Smooth muscle cell (in vitro differentiated cells): Measurements from ENCODE around the gene MYL10. TPM values are rescaled to one million over a fixed set of nuclear protein-coding genes. Genes with fewer than 3 reads are reported as not detected.

Experiments
- DNase-seq: peaks from one replicate; lab custom pipeline; 2025; ENCODE audit not compliant: unreplicated experiment; lab: John Stamatoyannopoulos, UW
- H2AFZ ChIP-seq: fragments of 200-600 bp; sonication (generic); 2 replicates; pipeline ENCODE4 v1.6.0; 2016; ENCODE audit warnings: antibody characterized with exemption, low read depth, mild to moderate bottlenecking
- H3F3A ChIP-seq: fragments of 200-600 bp; sonication (generic); 2 replicates; pipeline ENCODE4 v1.6.0; 2017; ENCODE audit warnings: antibody characterized with exemption, low read depth
- H3K27ac ChIP-seq: fragments of 200-600 bp; sonication (generic); 2 replicates; pipeline ENCODE4 v1.5.1; 2016; ENCODE audit warnings: low read depth, mild to moderate bottlenecking
- H3K27me3 ChIP-seq: fragments of 200-600 bp; sonication (generic); 2 replicates; pipeline ENCODE4 v1.6.1; 2016; ENCODE audit warnings: low read depth, mild to moderate bottlenecking
- H3K36me3 ChIP-seq: fragments of 200-600 bp; sonication (generic); 2 replicates; pipeline ENCODE4 v1.5.1; 2016; ENCODE audit warnings: low read depth
- H3K4me1 ChIP-seq: fragments of 200-600 bp; sonication (generic); 2 replicates; pipeline ENCODE4 v1.5.1; 2016; ENCODE audit warnings: low read depth
- H3K4me2 ChIP-seq: fragments of 200-600 bp; sonication (generic); 2 replicates; pipeline ENCODE4 v1.6.0; 2016; ENCODE audit warnings: mild to moderate bottlenecking
- H3K4me3 ChIP-seq: fragments of 200-600 bp; sonication (generic); 2 replicates; pipeline ENCODE4 v1.5.1; 2016; ENCODE audit warnings: mild to moderate bottlenecking
- H3K79me2 ChIP-seq: fragments of 200-600 bp; sonication (generic); 2 replicates; pipeline ENCODE4 v1.6.0; 2016; ENCODE audit warnings: low read depth, mild to moderate bottlenecking
- H3K9ac ChIP-seq: fragments of 200-600 bp; sonication (generic); 2 replicates; pipeline ENCODE4 v1.6.0; 2016; ENCODE audit warnings: low read depth
- H3K9me3 ChIP-seq: fragments of 200-600 bp; sonication (generic); replicated peaks from 2 replicates; pipeline ENCODE4 v1.5.1; 2016; ENCODE audit warnings: low read depth
- H4K20me1 ChIP-seq: fragments of 200-600 bp; sonication (generic); 2 replicates; pipeline ENCODE4 v1.6.0; 2016; ENCODE audit warnings: low read depth
- CTCF ChIP-seq: fragments of 200-600 bp; sonication (generic); IDR thresholded peaks from 2 replicates; pipeline ENCODE4 v1.5.1; 2017; ENCODE audit warnings: borderline replicate concordance, mild to moderate bottlenecking, antibody characterized with exemption; ENCODE audit not compliant: insufficient read depth, poor library complexity, severe bottlenecking
- WGBS: methylation state at CpG from one replicate; pipeline ENCODE4 v1.1.7; 2016; ENCODE audit warnings: low lambda C conversion rate; 5-methylcytosine and 5-hydroxymethylcytosine counted together
- polyA plus RNA-seq: library from polyadenylated mRNA; unstranded; fragments of >200 nt; fragmentation: Nextera tagmentation; extraction: Ambion mirVana; gene quantifications from 2 replicates; pipeline ENCODE4 v1.2.1, GENCODE V29; 2016
- total RNA-seq: library from RNA; depleted of rRNA; stranded (reverse); fragments of >200 nt; gene quantifications from 2 replicates; pipeline ENCODE4 v1.2.3, GENCODE V29; 2014

Gene MYL10
- total and polyA plus RNA-seq, 2 experiments from 2014 or later, result 5.3 to 32.7 TPM

GRCh38 chr7:101575168-101575567 lies 53.9 kb downstream of the MYL10 start:
- Histone ChIP-seq H2AFZ (peak overlapping the region; percentile 37), H3K9me3 (peaks cover 7% of the 10 kb centered on the region), H3F3A (peaks cover 20% of the 10 kb centered on the region), H3K9ac (peak overlapping the region; percentile 78), H3K79me2 (no peaks in the 10 kb centered on the region), H3K4me1 (no peaks in the 10 kb centered on the region), H3K27ac (peak overlapping the region; percentile 98), H3K4me3 (no peak overlapping the region), H3K36me3 (no peaks in the 10 kb centered on the region), H4K20me1 (no peaks in the 10 kb centered on the region), H3K4me2 (peak overlapping the region; percentile 60), H3K27me3 (no peaks in the 10 kb centered on the region)
- DNase-seq, result no peak
- TF ChIP-seq CTCF, result no peak
- 46% methylated on average over 2 of the region's 2 CpGs for WGBS

GRCh38 chr7:101572156-101572555 lies 56.9 kb downstream of the MYL10 start:
- Histone ChIP-seq H3K36me3 (no peaks in the 10 kb centered on the region), H3K9me3 (peaks cover 7% of the 10 kb centered on the region), H3K4me1 (no peaks in the 10 kb centered on the region), H3K27ac (no peak overlapping the region), H3K4me2 (no peak overlapping the region), H3K79me2 (no peaks in the 10 kb centered on the region), H4K20me1 (no peaks in the 10 kb centered on the region), H3K4me3 (no peak overlapping the region), H3K27me3 (no peaks in the 10 kb centered on the region), H3K9ac (no peak overlapping the region), H2AFZ (no peak overlapping the region), H3F3A (peaks cover 15% of the 10 kb centered on the region)
- WGBS, result 94% methylated on average over 2 of the region's 2 CpGs
- TF ChIP-seq CTCF, result no peak
- no peak for DNase-seq

GRCh38 chr7:101567230-101567629 lies 61.9 kb downstream of the MYL10 start:
- H3K27ac ChIP-seq, result no peak overlapping the region
- no peaks in the 10 kb centered on the region for H4K20me1 ChIP-seq
- peaks cover 7% of the 10 kb centered on the region for H3K9me3 ChIP-seq
- no peaks in the 10 kb centered on the region for H3F3A ChIP-seq
- H3K9ac ChIP-seq, result no peak overlapping the region
- TF ChIP-seq CTCF, result no peak
- H3K4me1 ChIP-seq, result no peaks in the 10 kb centered on the region
- no peak overlapping the region for H2AFZ ChIP-seq
- no peak for DNase-seq
- WGBS, result 83% methylated on average over 7 of the region's 7 CpGs
- H3K79me2 ChIP-seq, result no peaks in the 10 kb centered on the region
- no peak overlapping the region for H3K4me2 ChIP-seq
- no peaks in the 10 kb centered on the region for H3K36me3 ChIP-seq
- H3K4me3 ChIP-seq, result no peak overlapping the region
- no peaks in the 10 kb centered on the region for H3K27me3 ChIP-seq

GRCh38 chr7:101565601-101566209 lies 63.4 kb downstream of the MYL10 start:
- DNase-seq, result no peak
- H3K36me3 ChIP-seq, result no peaks in the 10 kb centered on the region
- WGBS, result 83% methylated on average over 8 of the region's 8 CpGs
- no peak overlapping the region for H3K4me3 ChIP-seq
- peaks cover 4% of the 10 kb centered on the region for H3K9me3 ChIP-seq
- no peak overlapping the region for H3K9ac ChIP-seq
- H4K20me1 ChIP-seq, result no peaks in the 10 kb centered on the region
- H3K4me2 ChIP-seq, result no peak overlapping the region
- no peak overlapping the region for H2AFZ ChIP-seq
- no peaks in the 10 kb centered on the region for H3K4me1 ChIP-seq
- no peaks in the 10 kb centered on the region for H3K27me3 ChIP-seq
- H3F3A ChIP-seq, result no peaks in the 10 kb centered on the region
- H3K79me2 ChIP-seq, result no peaks in the 10 kb centered on the region
- no peak overlapping the region for H3K27ac ChIP-seq
- no peak for TF ChIP-seq CTCF
